ENCODE results near the gene NTSR1. TPM values are rescaled to one million over a fixed set of nuclear protein-coding genes. Genes with fewer than 3 reads are reported as not detected.
A peak's percentile ranks its signal among the peaks of the same experiment; 100 is the strongest.

NTSR1 gene
- total and polyA plus RNA-seq, 2 of the 13 experiments (the other 11 are each of a cell fraction or from before 2014, with no cell fraction given), result 0.09 to 0.12 TPM

DNA sequence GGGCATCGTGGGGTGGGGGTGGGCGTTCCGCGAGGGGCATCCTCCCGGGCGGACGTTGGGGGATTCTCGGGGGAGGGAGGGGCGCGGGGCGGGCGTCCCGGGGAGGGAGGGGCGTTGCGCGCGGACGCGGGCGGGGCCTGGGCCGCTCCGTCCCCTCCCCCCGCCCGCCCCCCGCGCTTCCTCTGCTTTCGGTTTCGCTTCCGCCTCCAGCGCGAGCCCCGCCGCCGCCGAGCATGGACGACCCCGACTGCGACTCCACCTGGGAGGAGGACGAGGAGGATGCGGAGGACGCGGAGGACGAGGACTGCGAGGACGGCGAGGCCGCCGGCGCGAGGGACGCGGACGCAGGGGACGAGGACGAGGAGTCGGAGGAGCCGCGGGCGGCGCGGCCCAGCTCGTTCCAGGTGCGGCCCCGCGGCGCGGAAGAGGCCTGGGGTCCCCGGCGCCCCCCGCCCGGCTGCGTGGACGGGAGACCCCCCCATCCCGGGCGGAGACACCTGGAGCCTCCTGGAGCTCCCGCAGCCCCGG is 96.1 kb downstream of the NTSR1 start, which contains the start of gene OGFR (continued):
- TF ChIP-seq SIN3A (IDR thresholded peaks at IDR 0.05; ENCODE audit: borderline replicate concordance, low read depth, low read length), result 0 out of 2 replicates have a peak, but pooled peaks have one; percentile 7

DNA sequence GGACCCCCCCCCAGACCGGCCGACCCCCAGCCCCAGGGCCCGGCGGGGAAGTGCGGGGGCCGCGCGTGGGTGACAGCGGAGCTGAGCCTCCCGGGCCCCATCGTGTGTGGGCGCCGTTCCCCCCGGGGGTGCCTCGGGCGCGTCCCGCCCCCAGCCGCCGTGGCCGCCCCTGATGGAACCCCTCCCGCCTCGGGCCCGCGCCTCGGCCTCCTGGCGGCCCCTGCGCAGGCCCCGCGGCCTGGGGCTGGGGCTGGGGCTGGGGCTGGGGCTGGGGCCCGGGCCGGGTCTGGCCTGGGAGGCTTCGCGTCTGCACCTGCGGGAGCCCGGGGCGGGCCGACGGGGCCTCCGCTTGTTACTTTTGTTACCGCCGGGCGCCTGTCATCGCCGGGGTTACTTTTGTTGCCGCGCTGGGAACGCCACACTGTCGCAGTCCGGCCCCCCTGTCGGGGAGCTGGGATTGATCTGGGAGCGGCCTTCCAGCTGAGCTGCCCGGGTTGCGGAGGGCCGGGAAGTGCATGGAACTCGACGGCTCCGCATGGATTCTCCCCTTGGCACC is 96.6 kb downstream of the NTSR1 start:
- DNase-seq (ENCODE audit: low spot score), result no peak
- Histone ChIP-seq H3K27me3 (ENCODE audit: control insufficient read depth in 1 of 2, insufficient read depth in 2 of 2, low read length in 2 of 2) (no peaks in the 10 kb centered on the region), H3K9ac (ENCODE audit: insufficient read depth, low read depth, low read length) (peak overlapping the region; percentile 88), H3K27ac (ENCODE audit: extremely low read length, insufficient read depth, low read length) (peak overlapping the region; percentile 89), H3K4me3 (replicated peaks in 1 of 3; ENCODE audit: insufficient read depth in 1 of 3, low read depth in 2 of 3, low read length in 3 of 3) (peak overlapping the region; percentile 82 to 100 (median 96)), H2AFZ (ENCODE audit: low read length) (no peak overlapping the region), H3K9me3 (ENCODE audit: low read length) (no peaks in the 10 kb centered on the region), H3K4me2 (ENCODE audit: low read depth, low read length) (peak overlapping the region; percentile 89), H3K4me1 (ENCODE audit: insufficient read depth, low read length) (peaks cover 48% of the 10 kb centered on the region), H3K79me2 (ENCODE audit: insufficient read depth, low read length) (peaks cover 24% of the 10 kb centered on the region), H4K20me1 (ENCODE audit: insufficient read depth, low read length) (peaks cover 15% of the 10 kb centered on the region; the same call in 1 of the 2 replicates), H3K36me3 (replicated peaks in 1 of 2; ENCODE audit: control insufficient read depth in 1 of 2, insufficient read depth in 2 of 2, low read length in 2 of 2) (peaks cover 38 to 44% of the 10 kb centered on the region in 2 experiments)
- no peak for FAIRE-seq
- in situ Hi-C loops (cut with HindIII; ENCODE audit: extremely low pct_ligation_motif_present, low pct_unique_long_range_greater_than_20kb) (no loop called here), intact Hi-C loops (cut with micrococcal nuclease; ENCODE audit: unreplicated experiment) (loop anchor here (5.0 kb wide), 1 partner anchor 183 kb away; no protein-coding TSS in a partner anchor)
- BruUV-seq (replicated peaks), result TSS peak; percentile 66
- ChIA-PET CTCF (ENCODE audit: low intra/inter-chr PET ratio, low total read pairs) (no interaction called here), POLR2A (interaction anchor here (1.0 to 6.6 kb wide), 10 partner anchors 11 to 182 kb away, joined by 3 to 110 read pairs (median 6); partner anchors contain the start of genes COL9A3 and MRGBP)
- WGBS (ENCODE audit: low lambda C conversion rate), result 3% methylated on average over 20 of the region's 58 CpGs
- ATAC-seq, result peak; percentile 10
- TF ChIP-seq, protein P1, sequence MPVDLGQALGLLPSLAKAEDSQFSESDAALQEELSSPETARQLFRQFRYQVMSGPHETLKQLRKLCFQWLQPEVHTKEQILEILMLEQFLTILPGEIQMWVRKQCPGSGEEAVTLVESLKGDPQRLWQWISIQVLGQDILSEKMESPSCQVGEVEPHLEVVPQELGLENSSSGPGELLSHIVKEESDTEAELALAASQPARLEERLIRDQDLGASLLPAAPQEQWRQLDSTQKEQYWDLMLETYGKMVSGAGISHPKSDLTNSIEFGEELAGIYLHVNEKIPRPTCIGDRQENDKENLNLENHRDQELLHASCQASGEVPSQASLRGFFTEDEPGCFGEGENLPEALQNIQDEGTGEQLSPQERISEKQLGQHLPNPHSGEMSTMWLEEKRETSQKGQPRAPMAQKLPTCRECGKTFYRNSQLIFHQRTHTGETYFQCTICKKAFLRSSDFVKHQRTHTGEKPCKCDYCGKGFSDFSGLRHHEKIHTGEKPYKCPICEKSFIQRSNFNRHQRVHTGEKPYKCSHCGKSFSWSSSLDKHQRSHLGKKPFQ (CRISPR knock-in tag; IDR thresholded peaks at IDR 0.05; ENCODE audit: insufficient replicate concordance), result no peak
- TF ChIP-seq ZKSCAN5 (CRISPR knock-in tag; IDR thresholded peaks at IDR 0.05) (0 out of 2 replicates have a peak, but pooled peaks have one; percentile 27), SNAPC2 (CRISPR knock-in tag; IDR thresholded peaks at IDR 0.05) (no peak), ZNF17 (CRISPR knock-in tag; IDR thresholded peaks at IDR 0.05) (no peak), ARNT2 (CRISPR knock-in tag; IDR thresholded peaks at IDR 0.05; ENCODE audit: low read depth) (peak; percentile 6; the same call in 1 of the 2 replicates), ZNF333 (CRISPR knock-in tag; IDR thresholded peaks at IDR 0.05; ENCODE audit: borderline replicate concordance) (no peak), SRY (CRISPR knock-in tag; IDR thresholded peaks at IDR 0.05) (0 out of 2 replicates have a peak, but pooled peaks have one; percentile 19), ZFX (CRISPR knock-in tag; IDR thresholded peaks at IDR 0.05; ENCODE audit: low read depth) (no peak), ZNF703 (CRISPR knock-in tag; IDR thresholded peaks at IDR 0.05; ENCODE audit: borderline replicate concordance) (peak; percentile 71; the same call in 1 of the 2 replicates), ZKSCAN1 (IDR thresholded peaks at IDR 0.05; ENCODE audit: low read length) (no peak), ZNF33B (CRISPR knock-in tag; IDR thresholded peaks at IDR 0.05) (no peak)
- TF ChIP-seq, protein P2, sequence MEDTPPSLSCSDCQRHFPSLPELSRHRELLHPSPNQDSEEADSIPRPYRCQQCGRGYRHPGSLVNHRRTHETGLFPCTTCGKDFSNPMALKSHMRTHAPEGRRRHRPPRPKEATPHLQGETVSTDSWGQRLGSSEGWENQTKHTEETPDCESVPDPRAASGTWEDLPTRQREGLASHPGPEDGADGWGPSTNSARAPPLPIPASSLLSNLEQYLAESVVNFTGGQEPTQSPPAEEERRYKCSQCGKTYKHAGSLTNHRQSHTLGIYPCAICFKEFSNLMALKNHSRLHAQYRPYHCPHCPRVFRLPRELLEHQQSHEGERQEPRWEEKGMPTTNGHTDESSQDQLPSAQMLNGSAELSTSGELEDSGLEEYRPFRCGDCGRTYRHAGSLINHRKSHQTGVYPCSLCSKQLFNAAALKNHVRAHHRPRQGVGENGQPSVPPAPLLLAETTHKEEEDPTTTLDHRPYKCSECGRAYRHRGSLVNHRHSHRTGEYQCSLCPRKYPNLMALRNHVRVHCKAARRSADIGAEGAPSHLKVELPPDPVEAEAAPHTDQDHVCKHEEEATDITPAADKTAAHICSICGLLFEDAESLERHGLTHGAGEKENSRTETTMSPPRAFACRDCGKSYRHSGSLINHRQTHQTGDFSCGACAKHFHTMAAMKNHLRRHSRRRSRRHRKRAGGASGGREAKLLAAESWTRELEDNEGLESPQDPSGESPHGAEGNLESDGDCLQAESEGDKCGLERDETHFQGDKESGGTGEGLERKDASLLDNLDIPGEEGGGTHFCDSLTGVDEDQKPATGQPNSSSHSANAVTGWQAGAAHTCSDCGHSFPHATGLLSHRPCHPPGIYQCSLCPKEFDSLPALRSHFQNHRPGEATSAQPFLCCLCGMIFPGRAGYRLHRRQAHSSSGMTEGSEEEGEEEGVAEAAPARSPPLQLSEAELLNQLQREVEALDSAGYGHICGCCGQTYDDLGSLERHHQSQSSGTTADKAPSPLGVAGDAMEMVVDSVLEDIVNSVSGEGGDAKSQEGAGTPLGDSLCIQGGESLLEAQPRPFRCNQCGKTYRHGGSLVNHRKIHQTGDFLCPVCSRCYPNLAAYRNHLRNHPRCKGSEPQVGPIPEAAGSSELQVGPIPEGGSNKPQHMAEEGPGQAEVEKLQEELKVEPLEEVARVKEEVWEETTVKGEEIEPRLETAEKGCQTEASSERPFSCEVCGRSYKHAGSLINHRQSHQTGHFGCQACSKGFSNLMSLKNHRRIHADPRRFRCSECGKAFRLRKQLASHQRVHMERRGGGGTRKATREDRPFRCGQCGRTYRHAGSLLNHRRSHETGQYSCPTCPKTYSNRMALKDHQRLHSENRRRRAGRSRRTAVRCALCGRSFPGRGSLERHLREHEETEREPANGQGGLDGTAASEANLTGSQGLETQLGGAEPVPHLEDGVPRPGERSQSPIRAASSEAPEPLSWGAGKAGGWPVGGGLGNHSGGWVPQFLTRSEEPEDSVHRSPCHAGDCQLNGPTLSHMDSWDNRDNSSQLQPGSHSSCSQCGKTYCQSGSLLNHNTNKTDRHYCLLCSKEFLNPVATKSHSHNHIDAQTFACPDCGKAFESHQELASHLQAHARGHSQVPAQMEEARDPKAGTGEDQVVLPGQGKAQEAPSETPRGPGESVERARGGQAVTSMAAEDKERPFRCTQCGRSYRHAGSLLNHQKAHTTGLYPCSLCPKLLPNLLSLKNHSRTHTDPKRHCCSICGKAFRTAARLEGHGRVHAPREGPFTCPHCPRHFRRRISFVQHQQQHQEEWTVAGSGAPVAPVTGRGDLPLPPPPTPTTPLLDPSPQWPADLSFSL (CRISPR knock-in tag; IDR thresholded peaks at IDR 0.05), result no peak
